Left ventricle myocardium inferior (tissue), 1 donor: ENCODE measurements around the gene GNG2. TPM values are rescaled to one million over a fixed set of nuclear protein-coding genes. Genes with fewer than 3 reads are reported as not detected.

Source experiments
- DNase-seq: peaks from one replicate; pipeline ENCODE4 v3.0.0-alpha.2; 2020
- H3K27ac ChIP-seq: fragments of 200-600 bp; replicated peaks from 2 replicates; pipeline ENCODE4 v1.8.0; 2021
- H3K27me3 ChIP-seq: fragments of 200-600 bp; 2 replicates; pipeline ENCODE4 v1.8.0; 2021; ENCODE audit warnings: low read depth
- H3K36me3 ChIP-seq: fragments of 200-600 bp; 2 replicates; pipeline ENCODE4 v1.8.0; 2021
- H3K4me1 ChIP-seq: fragments of 200-600 bp; 2 replicates; pipeline ENCODE4 v1.8.0; 2021
- H3K4me3 ChIP-seq: fragments of 200-600 bp; 2 replicates; pipeline ENCODE4 v1.8.0; 2021; ENCODE audit warnings: mild to moderate bottlenecking, moderate library complexity
- H3K9me3 ChIP-seq: fragments of 200-600 bp; replicated peaks from 2 replicates; pipeline ENCODE4 v1.8.0; 2021
- intact Hi-C: fragments of 100-400 bp; cut with micrococcal nuclease; formaldehyde crosslinking; loops from one replicate; pipeline ENCODE4 v1.11.0; 2022
- total RNA-seq: library from RNA; stranded (reverse); fragmentation: NEBNext Ultra II Directional; extraction: Animal tissue kit (Norgen Biotek cat#: 25700); gene quantifications from one replicate; pipeline ENCODE4 v1.2.1, GENCODE V29; 2021
- TF ChIP-seq, protein P1 (sequence below): fragments of 200-600 bp; IDR thresholded peaks from 2 replicates; pipeline ENCODE4 v1.8.0; 2021; ENCODE audit warnings: antibody characterized with exemption, mild to moderate bottlenecking, borderline replicate concordance
- donor health status: DM: no; HTN: yes; CAD: no; lungs with severe emphysema.

GNG2 gene
- total RNA-seq, 1 donor from 2014 or later: 6.7 TPM

DNA sequence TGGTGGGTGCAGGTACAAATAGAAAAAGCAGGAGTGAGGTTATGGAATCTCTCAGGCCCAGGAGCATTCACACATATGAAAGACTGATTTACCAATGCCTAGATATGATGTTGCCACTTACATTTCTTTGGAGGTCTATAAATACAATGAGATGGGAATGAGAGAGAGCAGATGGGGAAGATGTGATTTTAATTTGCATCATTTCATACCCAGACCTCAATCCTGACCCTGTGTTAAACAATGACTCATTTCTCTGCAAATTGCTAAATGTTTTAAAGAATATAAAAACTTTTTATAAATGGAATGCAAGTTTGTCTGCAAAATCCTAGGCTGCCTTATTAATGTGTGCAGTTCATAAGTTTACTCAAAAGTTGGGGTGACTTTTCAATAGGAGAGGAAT is 38.6 kb upstream of the GNG2 start:
- intact Hi-C loops: loop anchor here (2.0 kb wide), 1 partner anchor 37 kb away; no protein-coding TSS in a partner anchor
- DNase-seq: no peak
- Histone ChIP-seq H3K4me1 (no peaks in the 10 kb centered on the region), H3K36me3 (no peaks in the 10 kb centered on the region), H3K4me3 (no peak overlapping the region), H3K9me3 (no peaks in the 10 kb centered on the region), H3K27me3 (peaks cover 3% of the 10 kb centered on the region), H3K27ac (no peak overlapping the region)
- TF ChIP-seq, protein P1, sequence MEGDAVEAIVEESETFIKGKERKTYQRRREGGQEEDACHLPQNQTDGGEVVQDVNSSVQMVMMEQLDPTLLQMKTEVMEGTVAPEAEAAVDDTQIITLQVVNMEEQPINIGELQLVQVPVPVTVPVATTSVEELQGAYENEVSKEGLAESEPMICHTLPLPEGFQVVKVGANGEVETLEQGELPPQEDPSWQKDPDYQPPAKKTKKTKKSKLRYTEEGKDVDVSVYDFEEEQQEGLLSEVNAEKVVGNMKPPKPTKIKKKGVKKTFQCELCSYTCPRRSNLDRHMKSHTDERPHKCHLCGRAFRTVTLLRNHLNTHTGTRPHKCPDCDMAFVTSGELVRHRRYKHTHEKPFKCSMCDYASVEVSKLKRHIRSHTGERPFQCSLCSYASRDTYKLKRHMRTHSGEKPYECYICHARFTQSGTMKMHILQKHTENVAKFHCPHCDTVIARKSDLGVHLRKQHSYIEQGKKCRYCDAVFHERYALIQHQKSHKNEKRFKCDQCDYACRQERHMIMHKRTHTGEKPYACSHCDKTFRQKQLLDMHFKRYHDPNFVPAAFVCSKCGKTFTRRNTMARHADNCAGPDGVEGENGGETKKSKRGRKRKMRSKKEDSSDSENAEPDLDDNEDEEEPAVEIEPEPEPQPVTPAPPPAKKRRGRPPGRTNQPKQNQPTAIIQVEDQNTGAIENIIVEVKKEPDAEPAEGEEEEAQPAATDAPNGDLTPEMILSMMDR: no peak

DNA sequence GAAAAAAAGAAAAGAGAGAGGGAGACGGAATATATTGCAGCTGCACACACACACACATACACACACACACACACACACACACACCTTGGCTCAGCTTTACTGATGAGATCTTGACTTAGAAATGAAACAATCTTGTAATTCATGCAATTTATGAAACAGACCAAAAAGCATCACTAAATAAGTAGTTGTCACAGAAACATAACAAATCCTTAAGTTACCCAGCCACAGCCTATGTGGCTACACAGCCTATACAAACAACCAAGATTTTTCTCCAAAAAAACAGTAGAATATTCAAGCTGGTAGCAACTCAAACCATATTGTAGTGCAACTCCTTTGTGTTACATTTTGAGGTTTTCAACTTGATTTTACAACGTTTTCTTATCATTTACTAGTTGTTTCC is 37.9 kb upstream of the GNG2 start:
- no peak overlapping the region for H3K4me3 ChIP-seq
- H3K27me3 ChIP-seq: peaks cover 9% of the 10 kb centered on the region
- TF ChIP-seq, protein P1: no peak
- no peaks in the 10 kb centered on the region for H3K36me3 ChIP-seq
- H3K4me1 ChIP-seq: no peaks in the 10 kb centered on the region
- intact Hi-C loops: loop anchor here (2.0 kb wide), 1 partner anchor 38 kb away; no protein-coding TSS in a partner anchor
- DNase-seq: no peak
- no peak overlapping the region for H3K27ac ChIP-seq
- no peaks in the 10 kb centered on the region for H3K9me3 ChIP-seq

DNA sequence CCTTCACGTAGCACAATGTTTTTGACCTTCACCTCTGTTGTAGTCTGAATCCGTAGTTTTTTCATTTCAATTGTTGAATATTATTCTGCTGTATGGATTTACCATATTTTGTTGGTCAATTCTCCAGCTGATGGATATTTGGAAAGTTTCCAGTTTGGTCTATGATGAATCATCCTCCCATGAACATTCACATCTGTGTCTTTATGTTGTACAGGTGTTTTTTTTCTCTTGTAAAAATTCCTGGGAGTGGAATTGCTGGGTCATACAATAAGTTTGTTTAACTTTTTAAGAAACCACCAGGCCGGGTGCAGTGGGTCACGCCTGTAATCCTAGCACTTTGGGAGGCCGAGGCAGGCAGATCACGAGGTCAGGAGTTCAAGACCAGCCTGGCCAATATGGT is 36.7 kb upstream of the GNG2 start:
- no peak for DNase-seq
- Histone ChIP-seq H3K27ac (no peak overlapping the region), H3K36me3 (no peaks in the 10 kb centered on the region), H3K27me3 (peaks cover 21% of the 10 kb centered on the region), H3K4me1 (no peaks in the 10 kb centered on the region), H3K9me3 (no peaks in the 10 kb centered on the region), H3K4me3 (no peak overlapping the region)
- intact Hi-C loops: loop anchor here (2.0 kb wide), 1 partner anchor 39 kb away; no protein-coding TSS in a partner anchor
- TF ChIP-seq, protein P1: no peak

DNA sequence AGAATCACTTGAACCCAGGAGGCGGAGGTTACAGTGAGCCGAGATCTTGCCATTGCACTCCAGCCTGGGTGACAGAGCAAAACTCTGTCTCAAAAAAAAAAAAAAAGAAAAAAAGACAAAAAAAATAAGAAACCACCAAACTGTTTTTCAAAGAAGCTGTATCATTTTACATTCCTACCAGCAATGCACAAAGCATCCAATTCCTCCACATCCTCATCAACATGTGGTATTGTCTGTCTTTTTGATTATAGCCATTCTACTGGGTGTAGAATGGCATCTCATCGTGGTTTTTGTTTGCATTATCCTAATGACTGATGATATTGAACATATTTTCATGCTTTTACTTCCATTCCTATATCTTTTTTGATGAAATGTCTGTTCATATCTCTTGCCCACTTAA is 36.2 kb upstream of the GNG2 start:
- Histone ChIP-seq H3K27me3 (peaks cover 26% of the 10 kb centered on the region), H3K9me3 (no peaks in the 10 kb centered on the region), H3K4me3 (no peak overlapping the region), H3K4me1 (no peaks in the 10 kb centered on the region), H3K36me3 (no peaks in the 10 kb centered on the region), H3K27ac (no peak overlapping the region)
- intact Hi-C loops: no loop called here
- TF ChIP-seq, protein P1: no peak
- DNase-seq: no peak

DNA sequence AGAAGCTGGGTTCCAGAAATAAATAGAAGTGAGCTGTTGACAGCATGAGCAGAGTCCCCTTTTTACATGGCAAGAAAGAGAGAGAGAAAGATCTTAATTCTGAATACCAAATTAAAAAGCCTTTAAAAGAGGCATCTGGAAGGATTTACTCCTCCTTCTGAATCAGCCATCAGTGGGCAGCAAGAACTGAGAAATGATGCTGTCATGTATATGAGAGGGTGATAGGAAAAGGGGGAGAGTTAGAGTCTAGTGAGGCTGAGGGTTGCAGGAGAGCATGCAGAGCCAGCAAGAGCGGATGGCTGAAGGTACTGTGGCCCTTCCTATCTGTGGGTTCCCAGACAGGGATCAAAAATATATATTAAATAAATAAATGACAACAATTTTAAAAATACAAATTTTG is 34.5 kb upstream of the GNG2 start:
- intact Hi-C loops: no loop called here
- Histone ChIP-seq H3K9me3 (no peaks in the 10 kb centered on the region), H3K27me3 (peaks cover 37% of the 10 kb centered on the region), H3K27ac (no peak overlapping the region), H3K4me1 (no peaks in the 10 kb centered on the region), H3K4me3 (no peak overlapping the region), H3K36me3 (no peaks in the 10 kb centered on the region)
- no peak for DNase-seq
- TF ChIP-seq, protein P1: no peak
